PC-3 (cell line): ENCODE results near the gene HYCC2. TPM values are rescaled to one million over a fixed set of nuclear protein-coding genes. Genes with fewer than 3 reads are reported as not detected.
"Not testable (repeated sequence)": the region's sequence is repeated elsewhere in the genome, so short reads cannot be mapped to it uniquely, and the experiment has no call there.

Experiments
- ATAC-seq: fragments of 200-7000 bp; cut with Tn5 transposase; 2 replicates; pipeline ENCODE4 v1.9.1; 2020; ENCODE audit warnings: mild to moderate bottlenecking, moderate library complexity
- BruUV-seq: library from RNA; stranded (reverse); fragments of 400-500 nt; replicated peaks from 2 replicates; lab custom pipeline; 2021; lab: Mats Ljungman, UMichigan
- CTCF ChIA-PET: fragments of 300-600 bp; sonication (Branson Sonifier 250); formaldehyde crosslinking; loops from one replicate; lab custom pipeline; 2022; ENCODE audit warnings: antibody characterized with exemption; lab: Charles Lee
- POLR2A ChIA-PET: fragments of 300-600 bp; sonication (Branson Sonifier 250); formaldehyde crosslinking; loops from one replicate; lab custom pipeline; 2022; ENCODE audit warnings: antibody characterized with exemption; ENCODE audit not compliant: unreplicated experiment; lab: Charles Lee
- DNase-seq: peaks from one replicate; pipeline ENCODE4 v3.0.0-alpha.2; 2015
- H2AFZ ChIP-seq: fragments of 300-600 bp; sonication (generic); 2 replicates; pipeline ENCODE4 v1.6.0; 2016; ENCODE audit warnings: antibody characterized with exemption, low read length
- H3F3A ChIP-seq: fragments of 300-600 bp; sonication (generic); one replicate; pipeline ENCODE4 v1.6.0; 2017; ENCODE audit warnings: antibody characterized with exemption, low read length, control low read depth, mild to moderate bottlenecking; ENCODE audit not compliant: unreplicated experiment
- H3K27ac ChIP-seq: fragments of 300-600 bp; sonication (generic); 2 replicates; pipeline ENCODE4 v1.5.1; 2016; ENCODE audit warnings: mild to moderate bottlenecking, low read length
- H3K27me3 ChIP-seq: fragments of 300-600 bp; sonication (generic); 2 replicates; pipeline ENCODE4 v1.6.1; 2016; ENCODE audit warnings: low read length, mixed read lengths
- H3K36me3 ChIP-seq: fragments of 300-600 bp; sonication (generic); 2 replicates; pipeline ENCODE4 v1.6.1; 2016; ENCODE audit warnings: low read depth, mixed run types, low read length, mixed read lengths
- H3K4me1 ChIP-seq: fragments of 300-600 bp; sonication (generic); 2 replicates; pipeline ENCODE4 v1.5.1; 2016; ENCODE audit warnings: low read length; ENCODE audit not compliant: insufficient read depth
- H3K4me2 ChIP-seq: fragments of 300-600 bp; sonication (generic); 2 replicates; pipeline ENCODE4 v1.6.0; 2016; ENCODE audit warnings: low read length
- H3K4me3 ChIP-seq: fragments of 300-600 bp; sonication (generic); 2 replicates; pipeline ENCODE4 v1.5.1; 2016; ENCODE audit warnings: mild to moderate bottlenecking, low read length, mixed read lengths
- H3K79me2 ChIP-seq: fragments of 300-600 bp; sonication (generic); 2 replicates; pipeline ENCODE4 v1.6.1; 2017; ENCODE audit warnings: low read length, mixed read lengths
- H3K9ac ChIP-seq: fragments of 300-600 bp; sonication (generic); 2 replicates; pipeline ENCODE4 v1.6.0; 2016; ENCODE audit warnings: mild to moderate bottlenecking, low read length
- H3K9me2 ChIP-seq: fragments of 300-600 bp; sonication (generic); replicated peaks from 2 replicates; pipeline ENCODE4 v1.6.1; 2016; ENCODE audit warnings: mixed run types, low read length, mixed read lengths
- H3K9me3 ChIP-seq: fragments of 300-600 bp; sonication (generic); 2 replicates; pipeline ENCODE4 v1.6.1; 2016; ENCODE audit warnings: low read length, mixed read lengths
- H4K20me1 ChIP-seq: fragments of 300-600 bp; sonication (generic); 2 replicates; pipeline ENCODE4 v1.6.1; 2016; ENCODE audit warnings: low read length, mixed read lengths
- EZH2 ChIP-seq: fragments of 300-600 bp; sonication (generic); IDR thresholded peaks from one replicate; pipeline ENCODE4 v1.6.1; 2017; ENCODE audit warnings: antibody characterized with exemption, mild to moderate bottlenecking, low read length; ENCODE audit not compliant: unreplicated experiment
- EZH2phosphoT487 ChIP-seq: fragments of 300-600 bp; sonication (generic); IDR thresholded peaks from 2 replicates; pipeline ENCODE4 v1.6.1; 2018; ENCODE audit warnings: mild to moderate bottlenecking, antibody characterized with exemption, low read length, borderline replicate concordance
- intact Hi-C: fragments of 100-400 bp; cut with micrococcal nuclease; formaldehyde crosslinking; loops from 2 replicates; pipeline ENCODE4 v1.9.0; 2023
- total RNA-seq: library from RNA; depleted of rRNA; stranded (reverse); fragments of >200 nt; gene quantifications from 2 replicates; pipeline ENCODE4 v1.2.3, GENCODE V29; 2014
- TF ChIP-seq, protein P1 (sequence below): fragments of 300-600 bp; sonication (generic); conservative IDR thresholded peaks from 2 replicates; pipeline ENCODE4 v1.5.1; 2017; ENCODE audit warnings: antibody characterized with exemption, low read depth, mild to moderate bottlenecking, low read length

The HYCC2 gene
- total RNA-seq, 1 experiment from 2014 or later = 3.6 TPM

DNA sequence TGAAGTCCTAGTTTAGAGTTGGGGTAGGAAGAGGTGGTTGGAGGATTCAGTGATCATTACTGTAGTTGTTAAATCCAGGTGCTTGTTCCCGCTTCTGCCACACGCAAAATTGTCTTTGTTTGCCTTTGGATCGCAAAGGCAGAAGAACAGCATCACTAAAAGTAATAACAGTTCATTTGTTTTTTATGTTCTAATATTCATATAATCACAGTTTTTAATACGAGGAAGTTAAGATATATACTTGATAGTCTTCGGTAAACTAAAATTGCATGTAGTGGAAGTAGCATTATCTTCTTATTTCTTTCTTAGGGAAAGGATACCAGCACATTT, 695 bp upstream of the HYCC2 start:
- peak overlapping the region; percentile 81 for H3K4me3 ChIP-seq
- ATAC-seq (peak; percentile 2; the same call in 1 of the 2 replicates), DNase-seq (no peak)
- H3K9ac ChIP-seq = peak overlapping the region; percentile 95
- ChIA-PET POLR2A (no interaction called here), CTCF (no interaction called here)
- H3K9me3 ChIP-seq = no peaks in the 10 kb centered on the region
- peaks cover 5% of the 10 kb centered on the region for H3F3A ChIP-seq
- no peaks in the 10 kb centered on the region for H3K9me2 ChIP-seq
- no peaks in the 10 kb centered on the region for H3K27me3 ChIP-seq
- TF ChIP-seq, protein P1, sequence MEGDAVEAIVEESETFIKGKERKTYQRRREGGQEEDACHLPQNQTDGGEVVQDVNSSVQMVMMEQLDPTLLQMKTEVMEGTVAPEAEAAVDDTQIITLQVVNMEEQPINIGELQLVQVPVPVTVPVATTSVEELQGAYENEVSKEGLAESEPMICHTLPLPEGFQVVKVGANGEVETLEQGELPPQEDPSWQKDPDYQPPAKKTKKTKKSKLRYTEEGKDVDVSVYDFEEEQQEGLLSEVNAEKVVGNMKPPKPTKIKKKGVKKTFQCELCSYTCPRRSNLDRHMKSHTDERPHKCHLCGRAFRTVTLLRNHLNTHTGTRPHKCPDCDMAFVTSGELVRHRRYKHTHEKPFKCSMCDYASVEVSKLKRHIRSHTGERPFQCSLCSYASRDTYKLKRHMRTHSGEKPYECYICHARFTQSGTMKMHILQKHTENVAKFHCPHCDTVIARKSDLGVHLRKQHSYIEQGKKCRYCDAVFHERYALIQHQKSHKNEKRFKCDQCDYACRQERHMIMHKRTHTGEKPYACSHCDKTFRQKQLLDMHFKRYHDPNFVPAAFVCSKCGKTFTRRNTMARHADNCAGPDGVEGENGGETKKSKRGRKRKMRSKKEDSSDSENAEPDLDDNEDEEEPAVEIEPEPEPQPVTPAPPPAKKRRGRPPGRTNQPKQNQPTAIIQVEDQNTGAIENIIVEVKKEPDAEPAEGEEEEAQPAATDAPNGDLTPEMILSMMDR = no peak
- intact Hi-C loops = loop anchor here (1.0 to 5.0 kb wide), 2 partner anchors 160 to 183 kb away; partner anchors contain the start of genes NIF3L1 and PPIL3
- H3K4me1 ChIP-seq = peaks cover 24% of the 10 kb centered on the region
- peak overlapping the region; percentile 84 for H3K27ac ChIP-seq
- peak overlapping the region; percentile 93 for H3K4me2 ChIP-seq
- H3K36me3 ChIP-seq = no peaks in the 10 kb centered on the region
- peak overlapping the region; percentile 95 for H2AFZ ChIP-seq
- H3K79me2 ChIP-seq = peaks cover 89% of the 10 kb centered on the region
- no peaks in the 10 kb centered on the region for H4K20me1 ChIP-seq
- TSS peak; percentile 85 for BruUV-seq

DNA sequence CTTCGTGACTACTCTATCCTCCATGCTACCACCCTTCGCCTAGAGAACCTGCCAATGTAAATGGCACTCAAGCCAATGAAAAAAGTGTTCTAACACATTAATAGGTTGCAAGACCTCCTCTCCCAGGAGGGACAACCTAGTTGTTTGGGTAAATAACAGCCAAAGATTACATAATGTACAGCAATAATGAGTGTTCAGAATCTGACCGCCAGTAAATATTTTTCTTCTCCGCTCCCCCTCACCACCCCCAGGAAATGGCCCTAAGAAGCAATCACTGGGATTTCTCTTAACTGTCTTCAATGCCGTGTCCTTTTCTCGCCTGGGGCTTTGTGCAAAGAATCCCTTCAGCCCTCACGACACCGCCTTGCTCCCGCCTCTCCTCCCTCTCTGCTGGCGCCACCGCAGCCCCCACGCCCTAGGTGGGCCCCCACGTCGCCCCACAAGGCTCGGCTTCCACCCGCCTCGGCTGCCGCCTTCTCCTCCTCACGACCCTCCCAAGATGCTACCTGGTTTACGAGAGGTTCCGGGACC, 458 bp downstream of the HYCC2 start:
- POLR2A ChIA-PET = interaction anchor here (0.6 to 1.3 kb wide), 2 partner anchors 37 to 45 kb away, joined by 4 to 6 read pairs; partner anchors contain the start of gene CFLAR
- BruUV-seq = TSS peak; percentile 47
- ATAC-seq = peak; percentile 14
- Histone ChIP-seq H3K36me3 (no peaks in the 10 kb centered on the region), H3K79me2 (peaks cover 92% of the 10 kb centered on the region), H3K4me3 (peak overlapping the region; percentile 81), H2AFZ (peak overlapping the region; percentile 95), H3K4me2 (peak overlapping the region; percentile 93), H3K9me2 (no peaks in the 10 kb centered on the region), H3K9me3 (no peaks in the 10 kb centered on the region), H3K9ac (peak overlapping the region; percentile 95), H3F3A (peaks cover 5% of the 10 kb centered on the region), H3K4me1 (peaks cover 24% of the 10 kb centered on the region), H4K20me1 (no peaks in the 10 kb centered on the region), H3K27me3 (no peaks in the 10 kb centered on the region), H3K27ac (peak overlapping the region; percentile 84; the same call in 1 of the 2 replicates)
- DNase-seq = peak; percentile 55
- CTCF ChIA-PET = no interaction called here
- intact Hi-C loops = loop anchor here (1.0 to 5.0 kb wide), 5 partner anchors 46 to 161 kb away; partner anchors contain the start of gene ORC2
- TF ChIP-seq EZH2phosphoT487 (no peak), EZH2 (no peak)
- TF ChIP-seq, protein P1 = no peak

DNA sequence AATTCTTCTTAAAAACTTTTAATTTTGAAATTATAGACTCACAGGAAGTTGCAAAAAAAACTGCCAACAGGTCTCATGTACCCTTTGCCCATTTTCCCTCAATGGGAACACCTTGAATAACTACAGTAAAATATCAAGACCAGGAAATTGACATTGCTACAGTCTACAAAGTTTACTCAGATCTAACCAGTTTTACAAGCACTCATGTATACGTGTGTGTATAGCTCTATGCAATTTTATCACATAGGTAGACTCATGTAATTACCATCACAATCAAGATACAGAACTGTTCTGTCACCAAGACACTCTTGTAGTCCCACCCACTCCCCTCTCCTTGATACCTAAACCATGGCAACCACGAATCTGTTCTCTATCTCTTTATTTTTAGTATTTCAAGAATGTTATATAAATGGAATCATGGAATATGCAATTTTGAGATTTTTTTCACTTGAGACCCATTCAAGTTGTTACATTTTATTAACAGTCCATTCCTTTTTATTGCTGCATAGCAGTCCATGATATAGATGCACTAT, 6.6 kb downstream of the HYCC2 start:
- no peak overlapping the region for H3K4me3 ChIP-seq
- H3K27ac ChIP-seq = no peak overlapping the region
- peaks cover 85% of the 10 kb centered on the region for H3K79me2 ChIP-seq
- H3F3A ChIP-seq = no peaks in the 10 kb centered on the region
- ChIA-PET CTCF (interaction anchor here (0.5 kb wide), 1 partner anchor 88 kb away, joined by 5 read pairs; no protein-coding TSS in a partner anchor), POLR2A (no interaction called here)
- no peak overlapping the region for H3K9ac ChIP-seq
- peaks cover 14% of the 10 kb centered on the region; the same call in 1 of the 2 replicates for H3K4me1 ChIP-seq
- DNase-seq (no peak), ATAC-seq (no peak)
- H3K9me3 ChIP-seq = no peaks in the 10 kb centered on the region
- no peaks in the 10 kb centered on the region for H3K9me2 ChIP-seq
- TF ChIP-seq EZH2 (no peak), EZH2phosphoT487 (no peak)
- TF ChIP-seq, protein P1 = no peak
- no peak overlapping the region for H2AFZ ChIP-seq
- H3K27me3 ChIP-seq = no peaks in the 10 kb centered on the region
- intact Hi-C loops = no loop called here
- no peaks in the 10 kb centered on the region for H4K20me1 ChIP-seq
- H3K36me3 ChIP-seq = no peaks in the 10 kb centered on the region
- no peak overlapping the region for H3K4me2 ChIP-seq
- no TSS peak for BruUV-seq

DNA sequence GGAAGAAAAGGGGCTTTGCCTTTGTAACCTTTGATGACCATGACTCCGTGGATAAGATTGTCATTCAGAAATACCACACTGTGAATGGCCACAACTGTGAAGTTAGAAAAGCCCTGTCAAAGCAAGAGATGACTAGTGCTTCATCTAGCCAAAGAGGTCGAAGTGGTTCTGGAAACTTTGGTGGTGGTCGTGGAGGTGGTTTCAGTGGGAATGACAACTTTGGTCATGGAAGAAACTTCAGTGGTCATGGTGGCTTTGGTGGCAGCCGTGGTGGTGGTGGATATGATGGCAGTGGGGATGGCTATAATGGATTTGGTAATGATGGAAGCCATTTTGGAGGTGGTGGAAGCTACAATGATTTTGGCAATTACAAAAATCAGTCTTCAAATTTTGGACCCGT, 8.0 kb downstream of the HYCC2 start:
- intact Hi-C loops, ATAC-seq, H3K36me3 ChIP-seq, H3K27me3 ChIP-seq, H3K27ac ChIP-seq, DNase-seq, BruUV-seq, H3K9me2 ChIP-seq, H3K4me2 ChIP-seq, H3K4me1 ChIP-seq, CTCF ChIA-PET, H3F3A ChIP-seq, H4K20me1 ChIP-seq, H3K4me3 ChIP-seq, POLR2A ChIA-PET, H3K9me3 ChIP-seq, H2AFZ ChIP-seq, H3K9ac ChIP-seq: not testable (repeated sequence)
- peaks cover 83% of the 10 kb centered on the region for H3K79me2 ChIP-seq
